GM18526 (cell line): ENCODE data around the gene VWA7.

Source experiments
- POLR2A ChIP-seq: IDR thresholded peaks from 3 replicates; pipeline ENCODE4 v1.6.1; 2011; ENCODE audit not compliant: insufficient read length; ENCODE audit errors: extremely low read depth

VWA7 gene, protein sequence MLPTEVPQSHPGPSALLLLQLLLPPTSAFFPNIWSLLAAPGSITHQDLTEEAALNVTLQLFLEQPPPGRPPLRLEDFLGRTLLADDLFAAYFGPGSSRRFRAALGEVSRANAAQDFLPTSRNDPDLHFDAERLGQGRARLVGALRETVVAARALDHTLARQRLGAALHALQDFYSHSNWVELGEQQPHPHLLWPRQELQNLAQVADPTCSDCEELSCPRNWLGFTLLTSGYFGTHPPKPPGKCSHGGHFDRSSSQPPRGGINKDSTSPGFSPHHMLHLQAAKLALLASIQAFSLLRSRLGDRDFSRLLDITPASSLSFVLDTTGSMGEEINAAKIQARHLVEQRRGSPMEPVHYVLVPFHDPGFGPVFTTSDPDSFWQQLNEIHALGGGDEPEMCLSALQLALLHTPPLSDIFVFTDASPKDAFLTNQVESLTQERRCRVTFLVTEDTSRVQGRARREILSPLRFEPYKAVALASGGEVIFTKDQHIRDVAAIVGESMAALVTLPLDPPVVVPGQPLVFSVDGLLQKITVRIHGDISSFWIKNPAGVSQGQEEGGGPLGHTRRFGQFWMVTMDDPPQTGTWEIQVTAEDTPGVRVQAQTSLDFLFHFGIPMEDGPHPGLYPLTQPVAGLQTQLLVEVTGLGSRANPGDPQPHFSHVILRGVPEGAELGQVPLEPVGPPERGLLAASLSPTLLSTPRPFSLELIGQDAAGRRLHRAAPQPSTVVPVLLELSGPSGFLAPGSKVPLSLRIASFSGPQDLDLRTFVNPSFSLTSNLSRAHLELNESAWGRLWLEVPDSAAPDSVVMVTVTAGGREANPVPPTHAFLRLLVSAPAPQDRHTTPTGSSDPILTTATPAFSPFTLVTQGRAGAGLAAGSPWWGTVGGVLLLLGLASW

DNA sequence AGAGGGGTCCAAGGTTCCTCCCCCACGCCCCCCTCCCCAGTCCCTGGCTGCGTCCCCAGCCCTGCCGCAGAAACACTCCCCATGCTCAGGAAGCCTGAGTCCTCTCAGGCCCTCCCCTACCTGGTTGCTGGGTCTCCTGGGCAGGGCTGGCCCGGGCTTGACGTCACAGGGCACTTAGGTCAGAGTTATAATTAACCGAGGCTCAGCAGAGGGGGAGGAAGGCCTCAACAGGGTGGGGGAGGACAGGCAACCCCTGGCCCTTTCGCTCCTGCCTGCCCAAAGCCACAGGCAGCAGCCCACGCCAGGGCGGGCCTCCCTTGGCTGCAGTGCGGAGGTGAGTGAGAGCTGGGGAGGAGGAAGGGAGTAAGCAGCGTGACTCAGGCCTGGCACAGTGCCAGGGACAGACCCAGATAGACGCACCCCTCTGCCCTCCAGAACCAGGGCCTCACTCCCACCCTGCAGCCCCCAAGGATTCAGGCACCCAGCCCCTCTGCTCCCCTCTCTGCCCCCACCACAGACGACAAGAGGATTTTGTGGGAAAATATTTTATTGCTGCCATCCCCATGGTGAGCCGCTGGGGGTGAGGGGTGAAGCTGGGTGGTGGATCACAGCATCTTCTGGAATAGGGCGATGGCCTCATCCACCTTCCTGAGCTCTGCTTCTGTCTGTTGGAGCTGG is at the start of gene VWA7:
Gene VWA7 (minus strand): TSS at position 340 of the 678 bp plus-strand sequence. CDS start 549 bp downstream, outside the sequence.
- TF ChIP-seq POLR2A, result no peak

DNA sequence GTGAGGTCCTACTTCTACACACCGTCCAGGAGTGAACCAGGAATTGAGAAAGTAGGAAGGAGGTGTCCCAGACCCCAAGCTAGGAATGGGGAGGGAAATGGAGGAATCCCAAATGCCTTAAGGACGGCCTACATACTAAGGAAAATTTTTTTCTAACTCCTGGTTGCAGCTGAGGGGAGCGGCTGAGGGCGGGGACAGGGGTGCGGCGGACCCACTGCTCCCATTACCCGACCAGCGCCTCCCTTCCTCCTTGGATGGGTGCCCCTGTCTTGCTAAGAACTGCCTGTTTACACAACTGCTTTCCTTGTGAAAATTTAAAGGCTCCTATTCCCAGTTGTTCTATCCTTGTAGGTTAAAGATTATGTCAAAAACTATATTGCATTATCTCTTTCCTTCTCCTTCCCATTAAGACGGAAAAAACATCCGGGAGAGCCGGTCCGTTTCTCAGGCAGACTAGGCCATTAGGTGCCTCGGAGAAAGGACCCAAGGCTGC is 49.7 kb upstream of the VWA7 start:
- peak; percentile 44 for TF ChIP-seq POLR2A

DNA sequence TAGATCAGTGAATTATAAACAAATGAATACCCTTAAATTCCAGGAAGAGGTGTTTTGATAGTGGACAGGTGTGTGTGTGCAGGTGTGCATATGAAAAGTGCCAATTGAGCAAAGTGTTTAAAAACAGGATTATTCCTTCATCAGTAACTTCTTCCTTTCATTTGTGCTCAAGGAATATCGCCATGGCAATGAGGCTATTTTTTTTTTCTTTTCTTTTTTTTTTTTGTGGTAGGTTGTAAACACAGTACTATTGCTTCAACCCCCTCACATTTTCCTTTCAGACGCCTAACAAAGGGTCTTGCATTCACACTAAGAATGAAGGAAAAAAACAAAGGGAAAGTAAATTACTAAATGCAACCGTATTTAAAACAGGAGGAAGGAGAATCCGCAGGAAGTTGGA is 48.4 kb upstream of the VWA7 start:
- TF ChIP-seq POLR2A, result no peak

DNA sequence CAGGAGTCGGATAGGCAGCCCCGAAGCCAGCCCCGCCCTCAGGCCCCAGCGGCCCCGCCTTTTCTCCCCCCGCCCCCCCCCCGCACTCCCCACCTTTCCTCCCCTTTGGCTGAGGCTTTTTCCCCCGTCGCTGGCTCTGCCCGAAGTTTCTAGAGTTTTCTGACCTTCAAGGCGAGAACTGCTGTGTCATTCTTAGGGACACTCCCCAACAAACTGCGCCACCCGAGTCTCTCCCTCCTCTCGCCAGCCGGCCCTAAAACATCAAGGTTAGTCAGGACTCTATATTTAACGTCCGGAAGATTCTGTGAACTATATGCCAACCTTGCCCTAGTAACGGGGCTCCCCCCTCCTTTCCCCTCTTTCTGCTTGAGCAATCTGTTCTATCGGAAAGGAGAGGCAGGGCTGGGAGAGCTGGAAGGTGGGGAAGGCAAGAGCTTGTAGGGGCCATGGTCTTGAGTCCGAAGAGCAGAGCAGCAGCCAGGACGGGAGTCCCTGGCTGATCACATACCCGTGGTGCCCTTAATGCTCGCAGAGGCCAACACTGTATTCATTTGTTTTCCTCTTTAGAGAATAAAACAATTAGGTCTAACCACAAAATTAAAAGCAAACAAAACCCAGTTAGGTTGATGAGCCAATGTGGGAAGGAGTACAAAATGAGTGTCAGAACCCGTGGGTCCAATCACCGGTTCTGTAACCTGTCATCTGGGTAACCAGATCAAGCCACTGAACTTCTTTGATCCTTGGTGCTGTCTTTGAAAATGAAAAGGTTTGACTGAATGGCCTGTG is 45.1 kb upstream of the VWA7 start:
- TF ChIP-seq POLR2A, result no peak

DNA sequence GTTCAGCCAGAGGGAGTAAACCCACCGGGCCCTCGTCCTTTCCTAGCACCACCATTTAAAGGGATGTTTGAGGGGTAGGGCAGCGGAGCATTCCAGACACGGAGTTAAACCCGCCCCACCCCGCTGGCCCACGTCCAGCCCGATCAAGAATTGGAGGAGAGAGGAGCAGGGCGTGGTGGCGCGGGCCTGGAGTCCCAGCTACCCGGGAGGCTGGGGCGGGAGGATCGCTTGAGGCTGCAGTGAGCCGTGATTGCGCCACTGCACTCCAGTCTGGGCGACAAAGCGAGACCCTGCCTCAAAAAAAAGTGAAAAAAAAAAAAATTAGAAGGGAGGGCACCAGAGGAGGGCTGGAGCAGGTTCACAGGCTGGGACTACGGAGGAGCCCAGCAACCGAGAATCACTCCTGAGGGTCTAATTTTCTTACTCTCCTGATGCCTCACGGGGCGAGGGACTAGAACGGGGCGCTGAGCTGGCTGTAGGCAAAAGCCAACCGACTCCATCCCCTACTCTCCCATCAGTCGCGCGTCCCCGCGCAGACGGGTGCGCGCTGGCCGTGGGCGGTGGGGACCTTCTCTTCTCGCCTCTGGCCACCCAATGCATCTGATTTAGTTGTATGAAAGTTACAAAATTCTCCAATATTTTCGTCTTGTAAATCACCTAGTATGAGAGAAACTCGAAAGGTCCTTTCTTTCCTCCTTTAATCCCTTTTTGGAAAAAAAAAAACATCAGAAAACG is 44.3 kb upstream of the VWA7 start:
- TF ChIP-seq POLR2A, result peak; percentile 72

DNA sequence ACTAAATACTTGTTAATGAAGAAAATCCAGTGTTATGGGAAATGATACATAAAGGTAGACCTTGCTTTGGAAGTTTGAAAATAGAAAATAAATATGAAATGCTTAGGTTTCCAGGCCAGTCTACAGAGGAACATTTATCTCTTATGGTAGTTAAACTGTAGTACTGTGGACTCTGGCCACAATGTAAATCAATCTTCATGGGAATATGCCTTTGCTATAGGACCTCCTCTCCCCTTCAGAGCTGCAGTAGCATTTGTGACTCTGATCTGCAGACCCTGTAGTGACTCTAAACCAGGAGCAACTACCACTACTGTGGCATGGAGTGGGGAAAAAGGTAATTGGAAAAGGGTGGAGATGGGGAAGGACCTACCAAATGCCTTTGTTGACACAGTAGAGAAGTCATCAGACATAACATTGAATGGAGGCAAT is 42.8 kb upstream of the VWA7 start:
- TF ChIP-seq POLR2A, result no peak

DNA sequence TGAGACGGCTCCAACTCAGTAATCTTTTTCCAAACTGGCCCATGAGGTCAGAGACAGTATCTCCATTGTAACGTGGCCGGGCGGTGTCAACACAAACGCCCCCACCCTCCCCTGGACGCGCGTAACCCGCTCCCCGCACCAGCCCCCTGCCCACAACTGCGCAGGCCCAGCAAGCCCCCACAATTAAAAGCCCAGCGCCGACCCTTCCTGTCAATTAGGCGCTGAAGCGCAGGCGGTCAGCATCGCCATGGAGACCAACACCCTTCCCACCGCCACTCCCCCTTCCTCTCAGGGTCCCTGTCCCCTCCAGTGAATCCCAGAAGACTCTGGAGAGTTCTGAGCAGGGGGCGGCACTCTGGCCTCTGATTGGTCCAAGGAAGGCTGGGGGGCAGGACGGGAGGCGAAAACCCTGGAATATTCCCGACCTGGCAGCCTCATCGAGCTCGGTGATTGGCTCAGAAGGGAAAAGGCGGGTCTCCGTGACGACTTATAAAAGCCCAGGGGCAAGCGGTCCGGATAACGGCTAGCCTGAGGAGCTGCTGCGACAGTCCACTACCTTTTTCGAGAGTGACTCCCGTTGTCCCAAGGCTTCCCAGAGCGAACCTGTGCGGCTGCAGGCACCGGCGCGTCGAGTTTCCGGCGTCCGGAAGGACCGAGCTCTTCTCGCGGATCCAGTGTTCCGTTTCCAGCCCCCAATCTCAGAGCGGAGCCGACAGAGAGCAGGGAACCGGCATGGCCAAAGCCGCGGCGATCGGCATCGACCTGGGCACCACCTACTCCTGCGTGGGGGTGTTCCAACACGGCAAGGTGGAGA is 38.1 kb upstream of the VWA7 start, which contains the start of the genes HSPA1A and HSPA1L:
Gene HSPA1A (plus strand): TSS at position 519 of the 814 bp plus-strand sequence. CDS start 214 bp downstream, at position 733.
Gene HSPA1L (minus strand): TSS at position 259 of the 814 bp plus-strand sequence. CDS start 3,311 bp downstream, outside the sequence.
- TF ChIP-seq POLR2A, result peak; percentile 80

DNA sequence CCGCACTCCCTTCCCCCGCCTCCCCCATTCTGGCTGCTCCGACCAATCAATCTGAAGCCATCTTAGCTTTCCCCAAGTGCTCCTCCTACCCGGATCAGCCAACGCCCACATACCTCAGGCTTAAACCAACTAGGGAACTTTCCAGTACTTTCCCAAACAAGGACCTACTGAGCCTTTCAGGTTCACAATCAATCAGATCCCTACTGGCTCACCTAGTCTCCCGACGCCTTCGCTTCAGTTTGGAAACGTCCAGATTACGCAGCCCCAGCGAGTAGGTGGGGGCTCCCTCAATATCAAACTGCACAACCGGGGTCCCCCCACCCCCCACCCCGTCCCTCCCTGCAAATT is 37.5 kb upstream of the VWA7 start:
- TF ChIP-seq POLR2A, result no peak

DNA sequence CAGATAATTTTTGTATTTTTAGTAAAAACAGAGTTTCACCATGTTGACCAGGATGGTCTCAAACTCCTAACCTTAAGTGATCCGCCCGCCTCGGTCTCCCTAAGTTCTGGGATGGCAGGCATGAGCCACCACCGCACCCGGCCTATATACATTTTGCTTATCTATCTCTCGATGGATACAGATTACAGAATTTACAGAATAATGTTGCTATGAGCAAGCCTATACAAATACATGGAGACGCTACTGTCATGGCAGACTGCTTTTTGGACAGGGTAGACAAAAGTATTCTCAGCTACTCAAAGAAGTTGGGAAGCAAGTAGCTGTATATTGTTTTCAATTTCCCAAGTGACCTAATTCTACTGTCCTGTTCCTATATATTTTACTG is 36.3 kb upstream of the VWA7 start:
- no peak for TF ChIP-seq POLR2A

DNA sequence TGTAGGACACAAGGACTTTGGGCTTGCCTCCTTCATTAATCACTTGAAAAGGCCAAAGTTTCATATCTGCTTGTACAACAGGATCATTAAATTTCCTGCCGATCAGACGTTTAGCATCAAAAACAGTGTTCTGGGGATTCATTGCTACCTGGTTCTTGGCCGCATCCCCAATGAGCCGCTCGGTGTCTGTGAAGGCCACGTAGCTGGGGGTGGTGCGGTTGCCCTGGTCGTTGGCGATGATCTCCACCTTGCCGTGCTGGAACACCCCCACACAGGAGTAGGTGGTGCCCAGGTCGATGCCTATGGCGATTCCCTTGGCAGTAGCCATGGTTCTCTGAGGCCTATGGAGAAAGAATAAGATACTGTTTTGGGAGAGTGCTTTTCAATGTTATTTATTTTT is 34.5 kb upstream of the VWA7 start:
- TF ChIP-seq POLR2A, result no peak

DNA sequence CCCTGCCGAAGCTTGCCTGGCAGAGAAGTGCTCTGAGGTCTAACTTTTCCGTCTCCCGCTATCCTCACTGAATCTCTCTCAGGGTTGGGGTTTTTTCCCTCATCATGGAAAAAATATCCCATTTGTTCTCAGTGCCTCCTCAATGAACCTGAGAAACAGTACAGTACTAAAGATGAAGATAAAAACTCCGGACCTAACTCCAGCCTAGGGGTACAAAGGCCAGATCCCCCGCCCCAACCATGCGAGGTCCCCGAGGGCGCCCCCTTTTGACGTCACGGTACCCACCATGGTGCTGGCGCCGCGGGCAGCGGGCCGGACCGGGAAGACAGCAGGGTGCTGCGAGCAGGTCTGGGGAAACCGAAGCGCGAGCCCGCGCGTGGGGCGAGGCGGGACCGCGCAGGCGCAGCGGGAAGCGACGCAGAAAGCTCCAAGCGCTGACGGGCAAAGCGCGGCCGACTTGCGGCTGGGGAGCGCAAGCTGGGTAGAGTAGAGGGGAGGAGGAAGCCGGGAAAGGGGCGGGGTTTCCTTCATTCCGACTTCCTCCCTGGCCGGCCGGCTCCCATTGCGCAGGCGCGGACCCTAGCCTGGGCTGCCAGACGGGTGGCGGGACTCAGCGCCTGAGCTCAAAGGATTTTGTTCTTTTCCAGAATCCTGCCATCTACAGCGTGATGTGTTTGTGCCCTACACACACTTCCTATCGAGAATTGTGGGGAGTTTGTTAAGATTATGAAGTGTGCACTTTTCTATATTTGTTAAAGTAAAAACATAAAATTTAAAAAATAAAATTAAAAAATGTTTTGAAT is 29.5 kb upstream of the VWA7 start, which contains the start of gene LSM2:
Gene LSM2 (minus strand): TSS at position 497 of the 803 bp plus-strand sequence. CDS start 209 bp downstream, at position 288.
- peak; percentile 88 for TF ChIP-seq POLR2A

DNA sequence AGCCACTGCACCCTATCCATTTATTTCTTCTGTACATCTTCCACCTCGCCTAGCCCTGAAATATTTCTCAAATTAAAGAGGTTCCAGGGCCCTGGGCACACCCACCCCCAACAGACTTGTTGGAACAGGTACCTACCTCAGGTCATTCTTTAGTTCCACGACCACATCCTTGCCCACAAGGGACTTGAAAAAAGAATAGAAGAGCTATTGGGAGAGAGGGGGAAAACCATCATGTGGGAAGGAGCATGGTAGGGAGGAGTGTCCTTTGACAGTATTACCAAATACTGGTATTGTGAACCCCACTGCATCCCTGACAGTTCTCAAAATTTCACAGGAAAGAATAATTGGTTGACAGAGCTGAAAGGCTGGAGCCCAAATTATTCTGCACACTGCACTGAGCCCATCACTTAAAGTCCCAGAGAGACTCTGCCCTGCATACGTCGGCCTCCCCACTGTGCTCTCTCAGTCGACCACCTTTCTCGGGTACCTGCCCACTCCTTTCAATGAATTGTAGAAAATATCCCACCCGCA is 28.9 kb upstream of the VWA7 start:
- no peak for TF ChIP-seq POLR2A
